Caco-2 (cell line): ENCODE measurements around the gene MYO16. TPM values are rescaled to one million over a fixed set of nuclear protein-coding genes. Genes with fewer than 3 reads are reported as not detected.

Experiments
- BruUV-seq: library from RNA; stranded (reverse); fragments of 400-500 nt; replicated peaks from 2 replicates; lab custom pipeline; 2021; lab: Mats Ljungman, UMichigan
- CTCF ChIA-PET: fragments of 300-600 bp; sonication (Branson Sonifier 250); formaldehyde crosslinking; loops from one replicate; lab custom pipeline; 2022; ENCODE audit warnings: antibody characterized with exemption; lab: Charles Lee
- POLR2A ChIA-PET: fragments of 300-600 bp; sonication (Branson Sonifier 250); formaldehyde crosslinking; loops from one replicate; lab custom pipeline; 2022; ENCODE audit warnings: antibody characterized with exemption; lab: Charles Lee
- DNase-seq, 2 experiments: peaks; one replicate each; pipeline versions ENCODE4 v3.0.0 to v3.0.0-alpha.2; 2020 to 2022
- H3K27me3 ChIP-seq: replicated peaks from 2 replicates; pipeline ENCODE4 v1.6.0; 2011; ENCODE audit warnings: low read length; ENCODE audit not compliant: control insufficient read depth, insufficient read depth
- H3K36me3 ChIP-seq: 2 replicates; pipeline ENCODE4 v1.5.1; 2011; ENCODE audit warnings: low read length; ENCODE audit not compliant: control insufficient read depth, insufficient read depth
- H3K4me1 ChIP-seq: fragments of 250-450 bp; sonication (Bioruptor Pico); 2 replicates; pipeline ENCODE4 v1.5.1; 2020; ENCODE audit warnings: mild to moderate bottlenecking
- H3K4me3 ChIP-seq: 2 replicates; pipeline ENCODE4 v1.5.1; 2011; ENCODE audit warnings: low read depth, mild to moderate bottlenecking, control low read depth, low read length
- H3K9me3 ChIP-seq: fragments of 250-450 bp; sonication (Bioruptor Pico); 2 replicates; pipeline ENCODE4 v1.5.1; 2020; ENCODE audit warnings: mild to moderate bottlenecking, moderate library complexity
- H3K27ac Mint-ChIP-seq: one replicate; pipeline ENCODE4 v1.8.0; 2022; ENCODE audit warnings: mixed read lengths; ENCODE audit not compliant: unreplicated experiment
- H3K27me3 Mint-ChIP-seq: one replicate; pipeline ENCODE4 v1.8.0; 2022; ENCODE audit warnings: mixed read lengths; ENCODE audit not compliant: insufficient read depth, unreplicated experiment
- H3K36me3 Mint-ChIP-seq: one replicate; pipeline ENCODE4 v1.8.0; 2022; ENCODE audit warnings: mild to moderate bottlenecking, mixed read lengths; ENCODE audit not compliant: insufficient read depth, unreplicated experiment
- H3K4me1 Mint-ChIP-seq: one replicate; pipeline ENCODE4 v1.8.0; 2022; ENCODE audit warnings: low read depth, mixed read lengths; ENCODE audit not compliant: unreplicated experiment
- H3K4me3 Mint-ChIP-seq: one replicate; pipeline ENCODE4 v1.8.0; 2022; ENCODE audit warnings: mild to moderate bottlenecking, moderate library complexity, mixed read lengths; ENCODE audit not compliant: unreplicated experiment
- H3K9me3 Mint-ChIP-seq: one replicate; pipeline ENCODE4 v1.8.0; 2022; ENCODE audit warnings: mixed read lengths; ENCODE audit not compliant: unreplicated experiment
- CTCF ChIP-seq, 2 experiments: fragments of 200-600 bp in 1 of 2; IDR thresholded peaks; 1 replicate in 1 of 2; 2 replicates in 1 of 2; pipeline versions ENCODE4 v1.5.1 to v1.8.0; 2011 to 2022; ENCODE audit warnings: antibody characterized with exemption in 1 of 2, control low read depth in 1 of 2, inconsistent platforms in 1 of 2, low read depth in 1 of 2, low read length in 1 of 2, mild to moderate bottlenecking in 1 of 2, moderate library complexity in 1 of 2; ENCODE audit not compliant: insufficient read depth in 1 of 2, severe bottlenecking in 1 of 2, unreplicated experiment in 1 of 2
- intact Hi-C: fragments of 100-400 bp; cut with micrococcal nuclease; formaldehyde crosslinking; loops from one replicate; pipeline ENCODE4 v1.10.0; 2022; ENCODE audit not compliant: unreplicated experiment
- total RNA-seq: library from RNA; stranded (reverse); gene quantifications from 2 replicates; pipeline ENCODE4 v1.2.3, GENCODE V29; 2022

MYO16 gene
- total RNA-seq, 1 experiment from 2014 or later, result not detected

DNA sequence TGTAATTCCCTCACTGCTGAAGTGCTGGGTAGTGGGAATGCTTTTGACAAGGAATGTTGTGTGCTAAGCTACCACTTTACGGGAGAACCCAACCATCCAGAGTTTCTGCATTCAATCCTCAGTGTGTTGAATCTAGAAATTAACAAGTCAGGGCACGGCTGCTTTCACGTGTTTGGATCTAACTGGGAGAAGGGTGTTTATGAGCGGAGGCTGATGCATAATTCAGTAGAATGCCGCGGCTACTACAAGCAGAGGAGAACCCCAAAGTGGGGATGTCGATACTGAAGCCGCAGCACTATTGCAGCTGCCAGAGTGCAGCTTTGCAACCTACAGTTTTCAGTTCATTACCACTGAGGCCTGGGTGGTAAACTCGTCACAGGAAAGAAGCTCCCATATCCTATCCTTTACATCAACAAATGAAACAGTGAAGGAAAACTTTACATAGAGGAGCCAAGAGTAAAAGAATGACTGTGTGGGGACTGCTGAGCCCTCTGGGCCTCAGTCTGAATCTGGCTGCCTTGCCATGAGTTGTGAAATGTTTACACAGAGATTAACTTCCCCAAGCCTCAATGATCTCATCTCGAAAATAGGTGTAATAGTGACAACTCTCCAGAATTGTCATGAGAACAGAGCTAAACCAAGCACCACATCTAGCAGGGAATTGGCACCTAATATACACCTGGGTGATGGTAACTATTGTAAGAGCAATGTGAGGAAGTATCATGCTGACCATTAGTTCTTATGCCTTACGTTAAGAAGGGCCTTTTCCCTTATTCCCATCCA lies 531.7 kb downstream of the MYO16 start:
- TF ChIP-seq CTCF (IDR thresholded peaks at IDR 0.05; ENCODE audit: insufficient read depth in 1 of 2, low read depth in 1 of 2, low read length in 1 of 2, severe bottlenecking in 1 of 2, unreplicated experiment in 1 of 2), result no peak
- no TSS peak for BruUV-seq
- Mint-ChIP-seq H3K27me3 (no peaks in the 10 kb centered on the region), H3K9me3 (no peaks in the 10 kb centered on the region), H3K27ac (no peak overlapping the region), H3K4me3 (no peak overlapping the region), H3K4me1 (peaks cover 23% of the 10 kb centered on the region), H3K36me3 (no peaks in the 10 kb centered on the region)
- DNase-seq, result no peak
- H3K27me3 ChIP-seq, result no peaks in the 10 kb centered on the region
- CTCF ChIA-PET, result no interaction called here
- intact Hi-C loops, result no loop called here
- no peak overlapping the region for H3K4me3 ChIP-seq
- H3K36me3 ChIP-seq, result no peaks in the 10 kb centered on the region
- POLR2A ChIA-PET, result no interaction called here
- H3K9me3 ChIP-seq, result no peaks in the 10 kb centered on the region
- H3K4me1 ChIP-seq, result peaks cover 22% of the 10 kb centered on the region

GRCh38 chr13:109162248-109163036 lies 533.0 kb downstream of the MYO16 start:
- intact Hi-C loops, result no loop called here
- no peak overlapping the region for H3K4me3 ChIP-seq
- Mint-ChIP-seq H3K9me3 (no peaks in the 10 kb centered on the region), H3K36me3 (no peaks in the 10 kb centered on the region), H3K4me3 (no peak overlapping the region), H3K4me1 (peaks cover 10% of the 10 kb centered on the region), H3K27me3 (no peaks in the 10 kb centered on the region), H3K27ac (no peak overlapping the region)
- BruUV-seq, result no TSS peak
- ChIA-PET CTCF (no interaction called here), POLR2A (interaction anchor here (0.5 to 0.6 kb wide), 2 partner anchors 30 to 702 kb away, joined by 3 read pairs; no protein-coding TSS in a partner anchor)
- H3K27me3 ChIP-seq, result no peaks in the 10 kb centered on the region
- H3K36me3 ChIP-seq, result no peaks in the 10 kb centered on the region
- TF ChIP-seq CTCF (IDR thresholded peaks at IDR 0.05; ENCODE audit: insufficient read depth in 1 of 2, low read depth in 1 of 2, low read length in 1 of 2, severe bottlenecking in 1 of 2, unreplicated experiment in 1 of 2), result no peak
- H3K9me3 ChIP-seq, result no peaks in the 10 kb centered on the region
- DNase-seq, result no peak
- peaks cover 11% of the 10 kb centered on the region for H3K4me1 ChIP-seq

- H3K4me3 ChIP-seq, result no peak overlapping the region
- no peaks in the 10 kb centered on the region for H3K36me3 Mint-ChIP-seq
- BruUV-seq, result no TSS peak
- H3K9me3 Mint-ChIP-seq, result no peaks in the 10 kb centered on the region
- no peaks in the 10 kb centered on the region for H3K27me3 ChIP-seq
- H3K4me3 Mint-ChIP-seq, result no peak overlapping the region
- H3K4me1 ChIP-seq, result peaks cover 8% of the 10 kb centered on the region; the same call in 1 of the 2 replicates
- no peaks in the 10 kb centered on the region for H3K27me3 Mint-ChIP-seq
- H3K9me3 ChIP-seq, result no peaks in the 10 kb centered on the region
- H3K4me1 Mint-ChIP-seq, result peaks cover 5% of the 10 kb centered on the region
- ChIA-PET CTCF (no interaction called here), POLR2A (no interaction called here)
- H3K27ac Mint-ChIP-seq, result no peak overlapping the region
- no peak for DNase-seq
- H3K36me3 ChIP-seq, result no peaks in the 10 kb centered on the region
- TF ChIP-seq CTCF (IDR thresholded peaks at IDR 0.05; ENCODE audit: insufficient read depth in 1 of 2, low read depth in 1 of 2, low read length in 1 of 2, severe bottlenecking in 1 of 2, unreplicated experiment in 1 of 2), result no peak
- intact Hi-C loops, result no loop called here
Observed at GRCh38 chr13:109163037-109163379, 533.6 kb downstream of the MYO16 start.
